Esophagus (tissue), 2 donors: ENCODE measurements around the gene ZNF497. TPM values are rescaled to one million over a fixed set of nuclear protein-coding genes. Genes with fewer than 3 reads are reported as not detected.

Source experiments
- H3K27ac ChIP-seq, 2 donors: one replicate each; pipeline ENCODE4 v1.5.1; 2013; ENCODE audit warnings: low read depth in 2 of 2, mild to moderate bottlenecking in 2 of 2, inconsistent platforms in 1 of 2, low read length in 1 of 2, moderate library complexity in 1 of 2
- H3K27me3 ChIP-seq, 2 donors: one replicate each; pipeline ENCODE4 v1.6.1; 2013; ENCODE audit warnings: low read length in 2 of 2, control low read depth in 1 of 2, mild to moderate bottlenecking in 1 of 2; ENCODE audit not compliant: insufficient read depth in 2 of 2, control insufficient read depth in 1 of 2
- H3K36me3 ChIP-seq, 2 donors: one replicate each; pipeline ENCODE4 v1.6.1; 2013; ENCODE audit warnings: low read length in 1 of 2; ENCODE audit not compliant: control insufficient read depth in 2 of 2, insufficient read depth in 2 of 2
- H3K4me1 ChIP-seq, 2 donors: one replicate each; pipeline ENCODE4 v1.6.1; 2013; ENCODE audit warnings: low read length in 1 of 2; ENCODE audit not compliant: control insufficient read depth in 2 of 2, insufficient read depth in 2 of 2
- H3K4me3 ChIP-seq, 2 donors: one replicate each; pipeline ENCODE4 v1.5.1; 2013; ENCODE audit warnings: low read length in 2 of 2, mild to moderate bottlenecking in 2 of 2, low read depth in 1 of 2, moderate library complexity in 1 of 2
- H3K9me3 ChIP-seq, 2 donors: one replicate each; pipeline ENCODE4 v1.6.1; 2013; ENCODE audit warnings: mild to moderate bottlenecking in 2 of 2, low read depth in 1 of 2, low read length in 1 of 2, moderate library complexity in 1 of 2; ENCODE audit not compliant: control insufficient read depth in 2 of 2, insufficient read depth in 1 of 2
- WGBS, 2 donors: extraction: QIAGEN DNeasy Blood & Tissue Kit; methylation state at CpG; one replicate each; pipeline ENCODE4 v1.1.7; 2013; 5-methylcytosine and 5-hydroxymethylcytosine counted together
- polyA plus RNA-seq, 2 donors: library from polyadenylated mRNA; stranded (reverse); fragments of 200-250 nt; gene quantifications; one replicate each; pipeline ENCODE4 v1.2.3, GENCODE V29; 2013
- donor health status: healthy with polysubstance abuse.
- donor health status: Bipolar disorder and iron deficiency.

Gene ZNF497
- polyA plus RNA-seq, 2 donors = 0.96 to 2.2 TPM

DNA sequence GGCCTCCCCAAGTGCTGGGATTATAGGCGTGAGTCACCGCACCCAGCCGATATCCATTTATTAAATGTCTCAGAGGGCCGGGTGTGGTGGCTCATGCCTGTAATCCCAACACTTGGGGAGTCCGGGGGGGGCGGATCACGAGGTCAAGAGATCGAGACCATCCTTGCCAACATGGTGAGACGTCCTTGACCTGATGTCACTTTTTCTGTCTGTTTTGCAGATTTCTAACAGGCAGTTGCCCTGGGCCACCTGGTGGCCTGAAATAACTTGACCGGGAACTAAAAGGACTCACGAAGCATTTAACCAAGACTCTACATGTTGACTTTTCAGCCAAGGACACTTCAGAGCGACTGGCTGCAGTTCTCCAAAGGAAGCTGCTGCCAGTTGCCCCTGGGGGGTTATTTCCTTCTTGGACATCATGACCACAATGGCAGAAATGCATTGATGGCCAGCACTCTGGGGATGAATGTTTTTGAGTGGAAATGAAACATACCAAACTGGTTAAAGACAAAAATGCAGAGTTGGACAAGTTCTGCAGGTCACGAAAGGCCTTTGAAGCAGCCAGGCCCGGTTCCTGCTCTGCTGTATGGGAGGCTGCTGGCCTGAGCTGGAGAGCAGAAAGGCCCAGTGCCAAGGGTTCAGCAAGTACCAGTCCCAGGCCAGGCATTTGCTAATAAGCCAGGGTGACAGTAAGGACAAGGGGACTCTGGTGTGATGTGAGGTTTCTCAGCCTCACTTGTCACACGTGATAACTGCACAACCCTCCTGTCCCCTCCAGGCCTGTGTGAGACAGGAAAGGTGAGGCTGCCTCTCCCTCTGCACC is 10.0 kb upstream of the ZNF497 start:
- 72 to 74% methylated on average over 15 of the region's 15 CpGs for WGBS, 2 donors
- Histone ChIP-seq H3K27me3 (no peaks in the 10 kb centered on the region), H3K27ac (no peak overlapping the region), H3K9me3 (no peaks in the 10 kb centered on the region), H3K36me3 (no peaks in the 10 kb centered on the region), H3K4me3 (no peak overlapping the region), H3K4me1 (no peaks in the 10 kb centered on the region)

DNA sequence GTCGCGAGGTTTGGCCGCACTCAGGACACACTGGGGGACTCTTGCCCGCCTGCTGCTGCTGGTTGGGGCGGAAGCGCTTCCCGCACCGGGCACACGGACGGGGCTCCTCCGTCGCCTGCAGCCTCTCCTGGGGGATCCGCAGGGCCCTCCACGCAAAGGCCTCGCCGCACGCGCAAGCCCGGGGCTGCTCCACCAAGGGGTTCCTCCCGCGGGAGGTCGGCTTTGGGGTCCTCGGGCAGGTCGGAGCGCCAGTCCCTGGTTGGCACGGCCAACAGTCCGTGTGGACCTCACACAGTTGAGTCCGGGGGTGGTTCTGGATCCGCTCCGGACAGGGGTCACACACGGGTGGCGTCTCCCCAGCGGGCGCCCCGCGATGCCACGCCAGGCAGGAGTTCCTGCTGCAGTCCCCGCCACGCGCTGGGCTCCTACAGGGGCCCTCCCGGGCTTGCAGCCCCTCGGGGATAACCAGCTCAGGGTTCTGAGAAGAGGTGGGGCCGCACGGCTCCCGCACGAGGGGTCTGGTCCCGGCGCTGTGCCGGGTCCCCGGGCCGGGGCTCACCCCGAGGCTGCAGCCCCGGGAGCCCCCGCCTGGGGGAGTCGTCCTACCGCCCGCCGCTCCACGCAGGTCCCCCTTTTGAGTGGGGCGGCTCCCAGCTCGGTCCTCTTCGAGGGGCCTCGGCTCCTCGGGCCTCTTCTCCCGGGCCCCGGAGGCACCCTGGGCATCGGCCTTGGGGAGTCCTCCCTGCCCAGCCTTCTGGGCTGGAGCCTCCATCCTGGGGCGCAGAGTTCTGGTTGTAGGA is 6.2 kb upstream of the ZNF497 start:
- Histone ChIP-seq H3K36me3 (peaks cover 0 to 3% of the 10 kb centered on the region in 2 donors), H3K4me3 (no peak overlapping the region), H3K4me1 (no peaks in the 10 kb centered on the region), H3K27ac (no peak overlapping the region), H3K9me3 (no peaks in the 10 kb centered on the region), H3K27me3 (no peaks in the 10 kb centered on the region)
- WGBS, 2 donors = 84 to 89% methylated on average over 64 to 68 of the region's 68 CpGs

DNA sequence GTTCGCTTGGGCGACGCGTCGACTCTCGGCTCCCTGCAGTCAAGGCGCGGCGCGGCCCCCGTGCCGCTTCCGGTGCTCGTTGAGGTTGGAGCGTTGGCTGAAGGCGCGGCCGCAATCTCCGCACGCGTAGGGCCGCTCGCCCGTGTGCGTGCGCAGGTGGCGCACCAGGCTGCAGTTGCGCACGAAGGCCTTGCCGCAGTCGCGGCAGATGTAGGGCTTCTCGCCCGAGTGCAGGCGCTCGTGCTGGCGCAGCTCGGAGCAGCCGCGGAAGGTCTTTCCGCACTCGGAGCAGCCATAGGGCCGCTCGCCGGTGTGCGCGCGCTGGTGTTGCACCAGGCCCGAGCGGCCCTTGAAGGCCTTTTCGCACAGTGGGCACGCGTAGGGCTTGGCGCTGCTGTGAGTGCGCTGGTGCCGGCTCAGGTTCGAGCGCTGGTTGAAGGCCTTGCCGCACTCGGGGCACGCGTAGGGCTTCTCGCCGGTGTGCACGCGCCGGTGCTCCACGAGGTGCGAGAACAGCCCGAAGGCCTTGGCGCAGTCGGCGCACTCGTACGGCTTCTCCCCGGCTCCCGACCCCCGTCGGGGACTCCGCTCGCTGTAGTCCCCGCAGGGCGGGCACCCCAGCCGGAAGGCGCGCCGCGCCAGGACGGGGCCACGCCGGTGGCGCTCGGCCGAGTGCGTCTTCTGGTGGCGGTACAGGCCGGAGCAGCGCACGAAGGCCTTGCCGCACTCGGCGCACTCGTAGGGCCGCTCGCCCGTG is 5.3 kb upstream of the ZNF497 start:
- Histone ChIP-seq H3K27ac (no peak overlapping the region), H3K36me3 (peaks cover 0 to 3% of the 10 kb centered on the region in 2 donors), H3K4me1 (no peaks in the 10 kb centered on the region), H3K27me3 (no peaks in the 10 kb centered on the region), H3K9me3 (no peaks in the 10 kb centered on the region), H3K4me3 (no peak overlapping the region)
- WGBS, 2 donors = 68 to 75% methylated on average over 98 to 106 of the region's 106 CpGs

DNA sequence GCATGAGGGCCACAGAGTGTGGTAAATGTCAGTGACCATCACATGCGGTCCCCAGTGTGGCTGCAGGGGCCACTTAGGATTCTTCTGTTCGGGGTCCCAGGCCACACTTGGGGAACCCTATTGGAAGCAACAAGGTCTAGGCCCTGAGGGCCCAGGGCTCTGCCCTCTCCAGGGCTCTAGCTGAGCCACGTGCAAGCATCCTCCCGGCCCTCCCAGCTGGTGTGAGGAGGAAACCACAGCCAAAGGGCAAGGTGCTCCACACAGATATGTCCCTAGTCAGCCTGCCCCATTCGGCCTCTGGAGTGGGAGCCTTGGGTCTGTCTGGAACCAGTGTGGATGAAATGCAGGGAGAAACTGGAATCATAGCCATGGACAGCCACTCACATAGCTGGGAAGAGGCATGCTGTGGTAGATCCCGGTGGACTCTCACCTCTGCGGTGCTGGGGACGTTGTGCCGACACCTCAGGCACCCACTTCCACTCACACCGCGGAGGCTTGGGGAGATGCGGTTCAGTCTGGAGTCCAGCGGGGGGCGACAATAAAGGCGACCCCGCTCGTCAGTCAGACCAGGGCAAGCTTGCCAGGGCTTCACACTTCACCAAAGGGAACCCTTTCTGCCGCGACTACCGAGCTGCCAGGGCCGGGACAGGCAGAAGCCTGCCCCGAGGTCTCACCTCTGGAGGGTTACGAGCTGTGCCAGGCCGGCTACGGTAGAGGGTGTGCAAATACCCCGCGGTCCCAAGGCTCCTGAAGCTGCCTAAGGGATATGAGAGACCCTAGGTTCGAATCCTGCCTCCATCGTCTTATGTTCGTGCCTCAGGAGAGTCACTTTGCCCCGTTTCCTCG is 4.3 kb upstream of the ZNF497 start:
- Histone ChIP-seq H3K9me3 (no peaks in the 10 kb centered on the region), H3K4me3 (no peak overlapping the region), H3K27me3 (no peaks in the 10 kb centered on the region), H3K27ac (no peak overlapping the region), H3K4me1 (peaks cover 0 to 1% of the 10 kb centered on the region in 2 donors), H3K36me3 (peaks cover 0 to 3% of the 10 kb centered on the region in 2 donors)
- 88 to 92% methylated on average over 32 of the region's 32 CpGs for WGBS, 2 donors

DNA sequence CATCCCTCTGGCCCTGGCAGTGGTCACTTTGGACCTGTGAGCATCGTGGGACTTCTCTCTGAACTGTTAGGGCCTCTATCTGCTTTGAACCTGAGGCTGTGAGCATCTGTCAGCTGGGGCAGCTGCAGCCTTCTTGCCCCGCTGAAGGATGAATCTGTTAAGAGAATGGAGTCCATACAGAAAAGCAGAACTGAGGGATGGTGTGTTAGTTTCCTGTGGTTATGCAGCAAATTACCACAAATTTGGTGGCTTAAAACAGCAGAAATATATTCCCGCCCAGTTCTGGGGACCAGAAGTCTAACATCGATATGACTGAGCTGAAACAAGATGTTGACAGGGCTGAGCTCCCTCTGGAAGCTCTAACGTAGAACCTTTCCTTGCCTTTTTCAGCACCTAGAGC is 1.6 kb upstream of the ZNF497 start:
- H3K4me3 ChIP-seq = no peak overlapping the region
- no peak overlapping the region for H3K27ac ChIP-seq
- WGBS, 2 donors = 81 to 85% methylated on average over 5 of the region's 5 CpGs
- H3K27me3 ChIP-seq = no peaks in the 10 kb centered on the region
- peaks cover 0 to 3% of the 10 kb centered on the region in 2 donors for H3K36me3 ChIP-seq
- no peaks in the 10 kb centered on the region for H3K9me3 ChIP-seq
- peaks cover 0 to 3% of the 10 kb centered on the region in 2 donors for H3K4me1 ChIP-seq

DNA sequence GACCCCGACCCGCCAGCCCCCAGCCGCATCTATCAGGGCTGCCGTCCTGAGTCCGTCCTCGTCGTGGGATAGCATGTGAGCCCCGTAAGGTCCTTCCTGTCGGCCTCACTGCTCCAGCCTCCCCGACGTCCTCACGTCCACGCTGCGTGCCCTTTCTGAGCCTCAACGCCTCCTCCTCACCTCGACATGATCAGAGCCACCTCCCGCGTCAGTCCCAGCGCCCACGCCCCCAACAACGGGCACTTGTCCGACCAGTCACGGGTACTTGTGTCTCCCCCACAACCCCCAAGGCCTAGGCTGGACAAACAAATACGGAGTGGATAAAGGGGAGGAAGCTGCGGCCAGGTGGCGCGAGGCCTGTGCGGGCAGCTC is 665 bp downstream of the ZNF497 start:
- peak overlapping the region; percentile 58 to 65 for H3K4me3 ChIP-seq
- H3K9me3 ChIP-seq = no peaks in the 10 kb centered on the region
- peaks cover 0 to 9% of the 10 kb centered on the region in 2 donors for H3K4me1 ChIP-seq
- 4 to 5% methylated on average over 28 of the region's 28 CpGs for WGBS, 2 donors
- H3K36me3 ChIP-seq = peaks cover 0 to 3% of the 10 kb centered on the region in 2 donors
- H3K27me3 ChIP-seq = no peaks in the 10 kb centered on the region
- peak overlapping the region; percentile 88 to 94 for H3K27ac ChIP-seq

DNA sequence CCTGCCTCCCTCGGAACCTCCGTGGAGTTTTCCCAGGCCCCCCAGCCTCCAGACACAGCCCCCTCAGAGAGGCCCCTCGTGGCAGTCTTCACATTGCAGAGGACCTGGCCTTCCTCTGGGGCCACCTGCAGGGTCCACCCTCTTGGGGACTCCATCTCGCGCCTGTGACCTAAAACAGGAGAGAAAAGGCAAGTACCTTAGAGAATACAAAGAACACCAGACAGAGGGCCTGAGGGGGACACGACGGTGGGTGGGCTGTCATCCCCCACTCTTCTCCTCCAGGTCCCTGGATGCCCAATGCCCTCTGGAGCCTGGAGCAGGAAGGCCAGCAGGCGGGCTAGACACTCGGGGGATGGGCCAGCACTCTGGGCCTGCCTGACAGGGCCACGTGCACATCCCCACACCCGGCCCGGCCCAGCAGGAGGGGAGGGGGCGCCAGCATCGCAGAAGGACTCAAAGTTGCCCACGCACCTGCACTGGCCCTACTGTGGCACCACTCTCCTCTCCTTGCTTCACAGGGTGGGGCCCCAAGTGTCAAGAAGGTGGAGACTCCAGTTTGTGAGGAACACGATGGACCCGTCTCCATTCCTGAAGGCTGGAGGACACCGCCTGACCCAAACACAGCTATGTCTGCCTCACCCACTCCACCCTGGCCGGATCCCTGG is 4.9 kb downstream of the ZNF497 start:
- Histone ChIP-seq H3K27me3 (no peaks in the 10 kb centered on the region), H3K4me3 (no peak overlapping the region)
- WGBS, 2 donors = 75 to 77% methylated on average over 19 of the region's 19 CpGs

DNA sequence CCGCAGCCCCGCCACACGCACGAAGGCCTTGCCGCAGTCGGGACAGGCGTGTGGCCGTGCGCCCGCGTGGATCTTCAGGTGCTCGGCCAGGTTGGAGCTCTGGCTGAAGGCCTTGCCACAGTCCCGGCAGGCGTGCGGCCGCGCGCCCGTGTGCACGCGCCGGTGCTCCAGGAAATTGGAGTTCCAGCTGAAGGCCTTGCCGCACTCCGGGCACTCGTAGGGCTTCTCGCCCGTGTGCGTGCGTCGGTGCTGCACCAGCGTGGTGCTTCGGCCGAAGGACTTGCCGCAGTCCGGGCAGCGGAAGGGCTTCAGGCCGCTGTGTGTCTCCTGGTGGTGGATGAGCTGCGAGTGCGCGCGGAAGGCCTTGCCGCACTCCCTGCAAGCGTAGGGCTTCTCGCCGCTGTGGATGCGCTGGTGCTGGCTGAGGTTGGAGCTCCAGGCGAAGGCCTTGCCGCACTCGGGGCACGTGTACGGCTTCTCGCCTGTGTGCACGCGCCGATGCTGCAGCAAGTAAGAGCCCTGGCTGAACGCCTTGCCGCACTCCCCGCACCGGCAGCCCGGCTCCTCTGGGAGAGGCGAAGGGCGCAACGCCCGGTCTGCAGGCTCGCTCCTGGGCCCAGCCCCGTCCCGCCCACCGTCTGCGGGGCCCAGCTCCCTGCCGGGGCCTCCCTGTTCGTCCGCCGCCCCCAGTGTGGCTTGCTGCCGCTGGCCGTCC is 5.6 kb downstream of the ZNF497 start:
- Histone ChIP-seq H3K27me3 (no peaks in the 10 kb centered on the region), H3K4me3 (peak overlapping the region in 1 of 2 donors; percentile 30), H3K9me3 (peaks cover 0 to 10% of the 10 kb centered on the region in 2 donors), H3K27ac (no peak overlapping the region), H3K36me3 (no peaks in the 10 kb centered on the region), H3K4me1 (peaks cover 3 to 16% of the 10 kb centered on the region in 2 donors)
- 45 to 49% methylated on average over 71 to 75 of the region's 75 CpGs for WGBS, 2 donors

More for the DNA sequence above, 4.9 kb downstream of the ZNF497 start:
- peaks cover 3 to 16% of the 10 kb centered on the region in 2 donors for H3K4me1 ChIP-seq
- no peaks in the 10 kb centered on the region for H3K36me3 ChIP-seq
- no peak overlapping the region for H3K27ac ChIP-seq
- H3K9me3 ChIP-seq = peaks cover 0 to 10% of the 10 kb centered on the region in 2 donors
